DOHH2 (cell line): ENCODE results near the gene OTOF.

Experiments used
- EZH2phosphoT487 ChIP-seq: fragments of 200-600 bp; sonication (generic); IDR thresholded peaks from 2 replicates; pipeline ENCODE4 v1.6.1; 2017; ENCODE audit warnings: borderline replicate concordance, mild to moderate bottlenecking, antibody characterized with exemption, low read length, moderate library complexity, mixed read lengths
- TF ChIP-seq, protein P1 (sequence below): fragments of 200-600 bp; sonication (generic); IDR thresholded peaks from one replicate; pipeline ENCODE4 v1.5.1; 2014; ENCODE audit warnings: antibody characterized with exemption, mild to moderate bottlenecking, low read depth, low read length; ENCODE audit not compliant: poor library complexity, severe bottlenecking

DNA sequence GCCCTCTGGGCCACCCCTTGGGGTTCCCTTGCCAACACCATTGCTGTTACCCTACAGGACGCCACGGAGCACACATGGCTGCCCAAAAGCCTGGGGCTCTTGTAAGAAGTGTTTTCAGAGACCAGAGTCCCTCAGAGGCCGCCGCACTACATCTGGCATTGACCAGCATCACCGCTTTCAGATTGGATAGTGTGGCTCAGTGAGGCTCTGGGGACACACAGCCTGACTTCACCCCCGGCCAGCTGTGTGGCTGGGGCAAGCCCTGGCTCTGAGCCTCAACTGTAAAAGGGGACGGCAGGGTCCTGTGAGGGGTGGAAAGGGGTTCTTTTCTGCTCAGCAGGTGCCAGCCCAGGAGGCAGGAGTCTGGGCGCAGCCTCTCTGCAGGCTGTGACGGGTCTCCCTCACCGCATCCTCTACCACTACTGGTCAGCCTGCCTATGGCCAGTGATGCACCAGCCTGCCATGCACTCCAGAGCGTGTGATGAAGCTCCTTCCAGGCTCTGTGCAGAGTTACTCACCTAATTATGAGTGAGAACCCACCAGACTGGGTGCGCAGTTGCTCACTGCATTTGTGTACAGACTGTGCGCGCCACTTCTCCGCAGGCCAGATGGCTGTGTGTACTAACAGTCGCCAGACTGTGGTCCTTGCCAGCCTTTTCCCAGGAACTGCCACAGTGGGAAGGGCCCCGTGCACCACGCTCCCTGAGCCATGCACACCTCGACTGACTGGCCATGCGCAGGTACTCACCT, 10.7 kb upstream of the OTOF start:
- TF ChIP-seq, protein P1, sequence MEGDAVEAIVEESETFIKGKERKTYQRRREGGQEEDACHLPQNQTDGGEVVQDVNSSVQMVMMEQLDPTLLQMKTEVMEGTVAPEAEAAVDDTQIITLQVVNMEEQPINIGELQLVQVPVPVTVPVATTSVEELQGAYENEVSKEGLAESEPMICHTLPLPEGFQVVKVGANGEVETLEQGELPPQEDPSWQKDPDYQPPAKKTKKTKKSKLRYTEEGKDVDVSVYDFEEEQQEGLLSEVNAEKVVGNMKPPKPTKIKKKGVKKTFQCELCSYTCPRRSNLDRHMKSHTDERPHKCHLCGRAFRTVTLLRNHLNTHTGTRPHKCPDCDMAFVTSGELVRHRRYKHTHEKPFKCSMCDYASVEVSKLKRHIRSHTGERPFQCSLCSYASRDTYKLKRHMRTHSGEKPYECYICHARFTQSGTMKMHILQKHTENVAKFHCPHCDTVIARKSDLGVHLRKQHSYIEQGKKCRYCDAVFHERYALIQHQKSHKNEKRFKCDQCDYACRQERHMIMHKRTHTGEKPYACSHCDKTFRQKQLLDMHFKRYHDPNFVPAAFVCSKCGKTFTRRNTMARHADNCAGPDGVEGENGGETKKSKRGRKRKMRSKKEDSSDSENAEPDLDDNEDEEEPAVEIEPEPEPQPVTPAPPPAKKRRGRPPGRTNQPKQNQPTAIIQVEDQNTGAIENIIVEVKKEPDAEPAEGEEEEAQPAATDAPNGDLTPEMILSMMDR, result no peak
- no peak for TF ChIP-seq EZH2phosphoT487
